Stimulated activated CD4-positive, alpha-beta T cell treated with anti-CD3 and anti-CD28 coated beads, Interleukin-12 subunit alpha, Interleukin-12 subunit beta, amount 100 ng/mL, for 48 hours (primary cell): Measurements from ENCODE around the gene RNF175.

Experiments
- DNase-seq, 3 donors: peaks; one replicate each; pipeline ENCODE4 v3.0.0-alpha.2; 2020; ENCODE audit warnings: low read depth in 2 of 3, low spot score in 1 of 3

Gene RNF175

GRCh38 chr4:153759407-153760316 is at the start of gene RNF175:
TSS of gene RNF175 (minus strand) at chr4:153760024. CDS start at chr4:153759862, 162 bp downstream.
- no peak for DNase-seq

GRCh38 chr4:153809307-153809706 is 49.5 kb upstream of the RNF175 start:
- DNase-seq = peak in 1 of 3 donors; percentile 44

GRCh38 chr4:153808175-153808574 is 48.4 kb upstream of the RNF175 start:
- DNase-seq = no peak

- no peak for DNase-seq
Observed at GRCh38 chr4:153806073-153806472, 46.2 kb upstream of the RNF175 start.

- no peak for DNase-seq
Observed at GRCh38 chr4:153804722-153805121, 44.9 kb upstream of the RNF175 start.

GRCh38 chr4:153799694-153800074 is 39.9 kb upstream of the RNF175 start:
- no peak for DNase-seq

GRCh38 chr4:153798901-153799693 is 39.3 kb upstream of the RNF175 start:
- no peak for DNase-seq

GRCh38 chr4:153798420-153798819 is 38.6 kb upstream of the RNF175 start:
- DNase-seq = no peak

GRCh38 chr4:153794006-153794405 is 34.2 kb upstream of the RNF175 start:
- DNase-seq = no peak

GRCh38 chr4:153792618-153793247 is 32.9 kb upstream of the RNF175 start:
- no peak for DNase-seq

GRCh38 chr4:153791746-153792617 is 32.2 kb upstream of the RNF175 start:
- peak; percentile 33 to 62 (median 44) for DNase-seq

GRCh38 chr4:153790962-153791551 is 31.2 kb upstream of the RNF175 start:
- peak in 2 of 3 donors; percentile 34 to 38 for DNase-seq

- no peak for DNase-seq
Observed at GRCh38 chr4:153790500-153790865, 30.7 kb upstream of the RNF175 start.

GRCh38 chr4:153789741-153790499 is 30.1 kb upstream of the RNF175 start:
- no peak for DNase-seq

GRCh38 chr4:153788413-153789276 is 28.8 kb upstream of the RNF175 start, which contains the start of gene SFRP2:
TSS of gene SFRP2 (minus strand) at chr4:153789083. CDS start at chr4:153788835, 248 bp downstream.
- no peak for DNase-seq

- DNase-seq = no peak
Observed at GRCh38 chr4:153788051-153788412, 28.2 kb upstream of the RNF175 start.

GRCh38 chr4:153787575-153787974 is 27.8 kb upstream of the RNF175 start:
- DNase-seq = no peak

GRCh38 chr4:153787061-153787560 is 27.3 kb upstream of the RNF175 start:
- no peak for DNase-seq
